Measurements from ENCODE around the gene COL20A1.
"Not testable (repeated sequence)": the region's sequence is repeated elsewhere in the genome, so short reads cannot be mapped to it uniquely, and the experiment has no call there.

Gene COL20A1

DNA sequence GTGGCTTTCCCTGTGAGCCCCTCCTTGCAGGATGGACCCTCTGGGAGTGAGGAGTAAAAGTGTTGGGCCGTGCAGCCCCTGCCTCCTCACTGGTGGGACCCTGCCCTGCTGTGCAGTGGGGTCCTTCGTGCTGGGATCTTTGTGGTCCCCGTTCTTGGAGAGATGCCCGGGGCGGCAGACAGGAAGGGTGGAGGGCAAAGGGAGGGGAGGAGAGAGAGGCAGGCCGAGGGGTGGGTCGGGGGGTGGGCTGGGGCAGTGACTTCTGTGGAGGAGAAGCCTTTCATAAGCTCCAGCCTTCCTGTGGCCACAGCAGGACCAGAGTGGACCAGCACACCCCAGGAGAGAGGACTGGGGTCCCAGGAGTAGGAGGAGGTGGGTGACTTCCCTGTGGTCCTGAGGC, at the start of gene COL20A1:
Gene COL20A1, plus strand, starts transcription at position 283 of the 400 bp plus-strand sequence. CDS start 1,922 bp downstream, outside the sequence.
- DNase-seq (ENCODE audit: low read depth), result no peak

DNA sequence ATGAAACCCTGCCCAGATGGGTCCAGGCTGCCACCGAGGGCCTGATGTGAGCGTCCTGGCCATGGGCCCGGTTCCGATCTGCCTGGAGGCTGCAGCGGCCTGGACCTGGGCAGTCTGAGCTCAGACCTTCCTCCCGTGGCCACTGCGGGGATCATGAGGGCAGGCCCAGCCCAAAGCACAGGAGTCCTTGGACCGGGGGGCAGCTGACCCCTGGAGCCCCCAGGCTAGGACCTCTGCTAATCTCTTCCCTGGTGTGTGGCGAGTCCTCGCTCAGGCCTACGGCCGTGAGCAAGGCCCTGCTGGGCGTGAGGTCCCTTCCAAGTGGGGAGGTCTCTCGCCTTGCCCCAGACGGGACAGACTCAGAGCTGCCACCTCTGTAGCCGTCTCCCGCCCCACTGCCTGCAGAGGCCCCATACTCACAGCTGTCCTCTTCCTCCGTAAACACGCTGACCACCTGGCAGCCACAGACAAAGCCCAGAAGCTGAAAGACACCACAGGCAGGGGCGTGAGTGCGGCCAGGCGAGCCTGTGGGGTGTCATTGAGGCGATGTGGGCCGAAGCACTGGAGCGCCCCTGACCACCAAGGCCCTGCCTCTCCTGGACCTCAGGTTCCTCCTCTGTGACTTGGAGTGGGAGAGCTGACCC, 49.3 kb upstream of the COL20A1 start:
- no peak for DNase-seq (ENCODE audit: low read depth)

DNA sequence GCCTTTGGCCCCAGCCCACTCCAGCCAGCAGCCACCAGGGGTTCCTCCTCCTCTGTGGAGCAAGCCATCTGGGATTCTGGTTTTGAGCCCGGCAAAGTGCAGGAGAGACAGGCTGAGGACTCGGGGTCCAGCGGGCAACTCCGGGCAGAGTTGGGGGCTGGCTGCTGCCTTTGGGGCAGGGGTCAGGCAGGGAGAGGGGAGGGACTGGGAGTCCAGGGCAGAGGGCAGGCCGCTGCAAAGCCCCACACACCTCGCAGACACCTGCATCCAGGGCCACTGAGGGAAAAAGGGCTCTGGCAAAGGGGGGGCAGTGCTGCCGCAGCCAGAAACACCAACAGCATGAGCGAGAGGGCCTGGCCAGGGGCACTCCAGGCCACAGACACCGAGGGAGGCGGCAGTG, 48.5 kb upstream of the COL20A1 start:
- no peak for DNase-seq (ENCODE audit: low read depth)

DNA sequence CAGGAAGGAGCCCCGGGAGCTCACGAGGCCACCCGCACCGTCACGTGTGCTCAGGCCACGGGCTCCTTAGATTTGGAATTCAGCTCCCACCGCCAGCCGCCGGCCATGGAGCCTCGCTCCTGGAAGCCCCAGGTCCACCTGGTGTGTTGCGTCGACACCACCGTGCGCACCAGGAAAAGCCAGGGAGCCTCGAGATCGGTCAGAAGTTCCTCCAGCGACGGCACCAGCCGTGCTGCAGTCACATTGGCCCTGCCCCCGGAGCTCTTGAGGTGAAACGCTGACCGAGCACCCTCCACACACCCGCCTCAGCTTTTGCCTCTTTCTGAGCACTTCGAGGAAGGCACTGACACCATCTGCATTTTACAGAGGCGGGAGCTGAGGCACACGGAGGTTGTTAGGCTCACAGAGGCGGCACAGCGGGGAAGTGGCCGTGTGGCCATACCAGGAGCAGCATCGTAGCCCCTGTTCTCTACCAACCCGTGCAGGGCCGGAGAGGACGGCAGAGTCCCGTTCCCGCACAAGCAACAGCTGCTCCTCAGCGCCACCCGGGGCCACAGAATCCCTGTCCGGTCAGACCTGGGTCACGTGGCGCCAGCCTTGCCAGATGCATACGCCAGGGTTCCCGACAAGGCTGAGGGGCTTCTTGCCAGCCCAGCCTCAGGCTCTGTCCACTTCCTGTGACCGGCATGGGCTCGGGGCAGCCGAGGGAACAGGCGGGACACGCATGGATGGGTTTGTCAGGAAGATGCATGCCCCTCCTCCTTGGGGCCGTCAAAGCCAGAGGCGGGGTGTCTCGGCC, 46.3 kb upstream of the COL20A1 start:
- no peak for DNase-seq (ENCODE audit: low read depth)

DNA sequence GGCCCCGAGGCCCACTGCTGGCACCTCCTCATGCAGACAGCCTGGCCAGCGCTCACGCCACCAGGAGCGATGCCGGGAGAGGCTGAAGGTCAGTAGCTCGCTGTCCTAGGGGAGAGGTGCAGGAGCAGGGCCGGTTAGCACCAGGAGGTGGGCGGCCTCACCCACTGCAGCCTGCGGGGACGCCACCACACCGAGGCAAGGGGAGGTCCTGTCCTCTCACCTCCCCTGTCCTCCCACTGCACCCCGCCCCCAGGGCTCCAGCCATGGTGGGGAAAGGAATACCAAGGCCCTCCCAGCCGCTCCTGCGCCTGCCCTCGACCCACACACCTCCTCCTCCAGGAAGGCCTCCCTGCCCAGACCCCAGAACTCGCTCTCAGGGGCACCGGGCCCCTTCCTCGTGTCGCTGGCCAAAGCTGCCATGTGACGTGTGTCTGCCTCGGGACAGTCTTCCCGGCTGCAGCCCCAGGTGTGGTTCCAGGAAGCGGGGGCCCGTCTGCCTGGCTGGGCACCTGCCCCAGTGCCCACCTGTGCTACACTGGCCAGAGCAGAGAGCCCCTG, 45.2 kb upstream of the COL20A1 start:
- DNase-seq (ENCODE audit: low read depth), result no peak

DNA sequence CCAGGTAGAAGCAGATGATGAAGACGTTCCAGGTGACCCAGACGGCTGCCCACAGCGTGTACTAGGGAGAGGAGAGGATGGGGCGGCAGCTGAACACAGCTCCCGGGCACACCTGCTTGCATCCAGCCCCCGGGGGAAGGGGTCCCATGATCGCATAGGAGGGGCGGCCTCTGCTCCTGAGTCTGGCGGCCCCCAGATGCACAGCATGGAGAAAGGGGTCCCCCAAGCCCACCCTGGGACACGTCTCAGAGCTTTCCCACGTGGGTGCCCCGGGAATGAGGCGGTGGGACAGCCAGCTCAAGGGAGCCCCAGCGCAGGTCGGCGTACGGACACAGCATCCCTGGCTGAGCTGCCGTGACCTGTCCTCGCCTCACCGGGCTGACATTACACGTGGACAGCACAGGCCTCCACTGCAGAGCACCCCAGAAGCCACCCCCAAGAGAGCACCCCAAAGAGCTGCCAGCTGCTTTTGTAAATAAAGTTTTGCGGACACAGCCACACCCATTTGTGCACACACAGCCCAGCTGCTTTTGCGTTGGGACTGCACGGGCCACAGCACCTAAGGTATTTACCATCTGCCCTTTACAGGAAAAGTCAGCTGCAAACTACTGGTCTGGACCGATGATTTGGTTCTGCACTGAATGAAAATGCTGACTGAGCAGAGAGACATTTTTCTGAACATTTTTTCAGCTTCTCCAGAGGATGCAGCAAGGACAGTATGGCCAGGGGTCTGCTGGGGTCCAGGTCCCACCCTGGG, 44.0 kb upstream of the COL20A1 start:
- no peak for DNase-seq (ENCODE audit: low read depth)

DNA sequence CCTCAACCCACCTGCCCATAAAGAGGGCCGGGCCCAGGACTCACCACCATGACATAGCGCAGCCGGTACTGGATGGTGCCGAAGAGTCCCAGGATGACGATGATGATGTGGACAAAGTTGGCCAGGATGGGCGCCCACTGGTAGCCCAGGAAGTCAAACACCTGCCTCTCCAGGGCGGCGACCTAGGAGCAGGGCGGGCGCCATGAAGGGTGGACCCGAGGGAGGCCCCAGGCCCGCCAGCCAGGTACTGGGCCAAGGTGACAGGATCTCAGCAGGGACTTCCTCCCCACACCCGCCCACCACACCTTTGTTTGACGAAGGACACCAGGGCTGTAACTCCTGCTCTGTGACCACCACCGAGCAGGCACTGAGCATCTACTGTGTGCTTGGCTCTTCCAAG, 43.1 kb upstream of the COL20A1 start:
- no peak for DNase-seq (ENCODE audit: low read depth)

DNA sequence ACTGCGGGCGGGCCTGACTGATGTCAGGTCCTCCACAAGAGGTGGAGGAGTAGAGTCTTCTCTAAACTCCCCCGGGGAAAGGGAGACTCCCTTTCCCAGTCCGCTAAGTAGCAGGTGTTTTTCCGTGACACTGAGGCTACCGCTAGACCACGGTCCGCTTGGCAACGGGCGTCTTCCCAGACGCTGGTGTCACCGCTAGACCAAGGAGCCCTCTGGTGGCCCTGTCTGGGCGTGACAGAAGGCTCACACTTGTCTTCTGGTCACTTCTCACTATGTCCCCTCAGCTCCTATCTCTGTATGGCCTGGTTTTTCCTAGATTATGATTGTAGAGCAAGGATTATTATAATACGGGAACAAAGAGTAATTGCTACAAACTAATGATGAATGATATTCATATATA, 41.6 kb upstream of the COL20A1 start:
- DNase-seq (ENCODE audit: low read depth), result not testable (repeated sequence)

DNA sequence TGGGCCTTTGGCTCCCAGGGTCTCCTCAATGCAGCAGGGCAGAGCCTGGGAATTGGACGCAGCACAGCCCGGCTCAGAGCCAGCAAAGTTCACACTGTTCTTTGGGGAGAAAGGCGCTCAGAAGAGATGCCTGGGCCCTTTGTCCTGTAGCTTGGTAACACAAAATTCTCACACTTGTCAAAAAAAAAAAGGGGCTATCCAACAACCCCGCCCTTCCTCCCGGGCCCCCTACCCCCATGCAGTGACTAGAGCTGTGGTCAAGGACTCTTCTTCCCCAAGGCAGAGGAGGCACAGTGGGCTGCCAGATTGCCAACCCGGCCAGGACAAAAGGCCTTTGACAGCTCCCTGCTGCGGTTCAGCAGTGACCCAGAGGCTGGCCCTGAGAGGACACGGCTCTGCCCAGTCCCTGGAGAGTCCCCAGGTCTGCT, 40.7 kb upstream of the COL20A1 start:
- DNase-seq (ENCODE audit: low read depth), result no peak

DNA sequence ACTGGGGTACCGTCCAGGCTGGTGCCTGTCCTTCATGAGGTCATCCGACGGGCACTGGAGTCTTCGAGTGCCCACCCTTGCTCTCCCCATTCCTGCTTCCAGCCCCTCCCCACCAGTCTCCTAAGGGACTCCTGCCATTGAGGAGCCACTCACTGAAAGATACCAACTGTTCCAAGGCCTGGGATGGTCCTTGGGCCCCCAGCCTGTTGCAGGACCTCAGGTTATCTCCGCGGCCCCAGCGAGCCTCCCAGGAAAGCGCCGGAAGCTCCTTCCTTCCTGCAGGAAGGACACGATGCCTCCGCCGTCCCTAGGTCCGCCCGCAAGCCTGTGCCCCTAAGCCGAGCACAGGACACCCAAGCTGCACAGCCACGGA, 39.9 kb upstream of the COL20A1 start:
- DNase-seq (ENCODE audit: low read depth), result no peak

DNA sequence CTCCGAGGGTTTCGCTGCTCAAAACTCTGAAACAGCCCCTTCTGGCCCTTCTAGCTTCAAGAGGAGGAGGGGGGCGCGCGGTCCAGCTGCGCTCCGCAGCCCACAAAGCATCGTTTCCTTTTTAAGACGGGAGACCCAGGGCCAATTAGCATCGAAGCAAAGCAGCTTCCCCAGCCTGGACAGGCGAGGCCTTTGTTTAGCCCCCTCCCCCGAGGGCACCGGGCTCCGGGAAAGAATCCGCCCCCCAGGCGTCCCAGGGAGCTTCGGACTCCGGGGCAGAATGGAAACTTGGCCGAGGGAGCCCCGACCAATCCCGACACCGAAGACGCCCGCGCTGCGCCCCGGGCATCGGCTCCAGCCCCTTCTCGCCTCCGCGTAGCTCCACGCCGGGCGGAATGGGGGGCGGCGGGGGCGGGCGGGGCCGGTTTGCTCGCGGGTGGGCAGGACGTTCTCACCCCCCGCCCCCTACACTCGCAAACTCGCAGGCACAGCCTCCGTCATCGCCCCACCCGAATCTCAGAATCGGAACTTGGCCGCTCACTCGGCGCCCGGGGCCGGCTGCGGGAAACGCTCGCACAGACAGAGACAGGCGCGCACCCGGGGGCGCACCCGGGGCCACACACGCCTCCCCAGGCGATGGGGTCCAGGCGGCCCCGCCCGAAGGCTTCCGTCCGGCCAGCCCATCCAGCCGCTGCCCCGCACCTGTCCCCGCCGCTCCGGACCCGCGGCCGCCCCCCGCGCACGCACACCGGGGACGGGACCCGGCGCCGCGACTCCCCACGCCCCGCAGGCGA, 39.4 kb upstream of the COL20A1 start:
- no peak for DNase-seq (ENCODE audit: low read depth)

DNA sequence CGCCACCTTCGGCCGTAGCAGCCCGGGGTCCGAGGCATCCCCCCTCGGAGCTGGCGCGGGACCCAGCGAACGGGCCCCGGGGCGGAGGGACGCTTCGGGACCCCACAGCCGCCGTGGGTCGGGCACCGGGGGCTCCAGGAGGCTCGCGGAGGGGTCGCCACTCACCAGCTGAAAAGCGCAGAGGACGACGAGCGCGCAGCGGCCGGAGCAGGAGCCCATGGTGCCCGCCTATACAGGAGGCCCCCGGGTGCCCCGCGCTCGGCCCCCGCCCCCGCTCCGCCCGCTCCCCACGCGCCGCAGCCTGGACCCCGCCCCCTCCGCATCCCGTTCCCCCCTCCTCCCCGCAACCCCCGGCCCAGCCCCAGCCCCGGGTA, 38.8 kb upstream of the COL20A1 start, which contains the start of gene NKAIN4:
Gene NKAIN4, minus strand, starts transcription at position 232 of the 374 bp plus-strand sequence. Its CDS starts 13 bp downstream, at position 219.
- no peak for DNase-seq (ENCODE audit: low read depth)

DNA sequence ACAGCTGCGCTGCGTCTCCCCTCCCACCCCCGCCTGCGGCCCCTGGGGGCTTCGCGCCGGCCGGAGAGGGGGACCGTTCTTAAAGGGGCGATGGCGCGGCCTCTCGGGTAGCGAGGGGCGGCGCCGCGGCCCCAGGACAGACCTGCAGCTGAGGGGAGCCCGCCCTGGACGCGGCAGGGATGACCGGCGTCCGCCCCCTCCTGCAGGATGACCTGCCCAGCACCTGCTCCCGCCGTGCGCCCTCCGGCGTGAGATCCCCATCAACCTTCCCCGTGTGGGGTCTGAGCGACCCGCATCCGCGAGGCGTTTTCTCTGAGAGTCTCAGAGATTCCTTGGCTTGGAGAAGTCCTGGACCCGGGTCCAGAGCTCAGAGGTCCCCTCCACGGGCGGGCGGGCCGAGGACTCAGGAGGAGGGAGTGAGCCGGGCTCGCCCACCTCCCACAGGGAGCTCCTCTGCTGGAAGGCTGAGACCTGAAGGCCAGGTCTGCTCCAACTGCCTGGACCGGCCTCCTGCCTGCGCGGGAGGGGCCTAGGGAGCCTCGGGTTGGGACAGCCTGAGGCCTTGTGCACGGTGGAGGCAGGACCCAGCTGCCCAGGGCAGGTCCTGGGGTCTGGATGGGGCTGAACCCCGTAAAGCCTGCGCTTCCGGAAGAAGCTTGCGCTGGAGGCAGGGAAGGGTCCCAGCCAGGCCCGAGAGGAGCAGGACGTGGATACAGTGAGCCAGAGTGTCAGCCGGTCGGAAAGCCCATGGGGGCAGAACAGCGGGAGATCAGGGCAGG, 38.2 kb upstream of the COL20A1 start:
- DNase-seq (ENCODE audit: low read depth), result no peak

DNA sequence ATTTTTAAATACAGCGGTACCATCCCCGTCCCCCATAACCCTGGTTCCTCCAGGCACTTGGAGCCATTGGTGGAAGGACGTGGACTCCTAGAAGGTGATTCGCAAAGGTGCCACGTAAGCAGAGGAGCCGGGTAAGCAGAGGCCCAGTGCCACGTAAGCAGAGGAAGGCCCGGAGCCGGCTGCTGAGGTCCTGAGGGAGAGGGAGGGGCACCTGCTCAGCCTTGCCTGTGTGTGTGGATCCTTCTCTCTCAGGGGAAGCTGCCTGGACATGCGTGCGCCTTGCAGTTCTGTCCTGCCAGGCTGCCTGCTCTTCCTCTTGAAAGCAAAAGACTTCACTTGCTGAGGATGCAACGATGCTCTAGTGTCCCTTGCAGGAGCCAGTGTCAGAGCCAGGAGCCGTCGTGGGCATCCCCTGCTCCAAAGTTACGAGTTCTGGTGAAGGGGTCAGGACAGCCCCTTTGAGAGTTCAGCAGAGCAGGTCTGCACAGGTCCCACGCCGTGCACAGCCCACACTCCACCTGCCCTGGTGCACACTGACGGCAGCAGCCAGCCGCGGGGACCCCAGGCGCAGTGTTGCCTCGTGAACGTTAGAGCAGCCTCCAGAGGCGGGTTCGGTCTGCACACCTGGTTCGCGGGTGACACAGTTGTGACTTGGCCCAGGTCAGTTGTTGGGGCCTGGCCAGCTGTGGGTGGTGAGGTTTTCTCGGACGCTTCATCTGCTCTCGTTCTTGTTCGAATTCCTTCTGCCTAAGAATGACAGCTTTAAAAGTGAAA, 36.9 kb upstream of the COL20A1 start:
- DNase-seq (ENCODE audit: low read depth), result no peak

DNA sequence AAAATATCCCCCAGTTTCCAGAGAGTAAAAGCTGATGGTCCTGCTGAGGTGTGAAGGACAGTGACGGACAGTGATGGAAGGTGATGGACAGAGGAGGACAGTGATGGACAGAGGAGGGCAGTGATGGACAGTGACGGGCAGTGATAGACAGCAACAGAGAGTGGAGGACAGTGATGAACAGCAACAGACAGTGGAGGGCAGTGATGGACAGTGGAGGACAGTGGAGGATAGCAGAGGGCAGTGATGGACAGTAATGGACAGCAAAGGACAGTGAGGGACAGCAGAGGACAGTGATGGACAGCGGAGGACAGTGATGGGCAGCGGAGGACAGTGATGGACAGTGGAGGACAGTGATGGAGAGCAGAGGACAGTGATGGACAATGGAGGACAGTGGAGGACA, 36.0 kb upstream of the COL20A1 start:
- DNase-seq (ENCODE audit: low read depth), result no peak

DNA sequence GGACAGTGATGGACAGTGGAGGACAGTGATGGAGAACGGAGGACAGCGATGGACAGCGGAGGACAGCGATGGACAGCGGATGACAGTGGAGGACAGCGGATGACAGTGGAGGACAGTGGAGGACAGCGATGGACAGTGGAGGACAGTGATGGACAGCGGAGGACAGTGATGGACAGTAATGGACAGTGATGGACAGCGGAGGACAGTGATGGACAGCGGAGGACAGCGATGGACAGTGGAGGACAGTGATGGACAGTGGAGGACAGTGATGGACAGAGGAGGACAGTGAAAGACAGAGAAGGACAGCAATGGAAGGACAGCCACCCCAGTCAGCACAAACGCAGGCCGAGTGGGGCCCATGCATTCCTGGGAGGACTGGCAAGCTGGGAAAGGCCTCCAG, 35.4 kb upstream of the COL20A1 start:
- no peak for DNase-seq (ENCODE audit: low read depth)

DNA sequence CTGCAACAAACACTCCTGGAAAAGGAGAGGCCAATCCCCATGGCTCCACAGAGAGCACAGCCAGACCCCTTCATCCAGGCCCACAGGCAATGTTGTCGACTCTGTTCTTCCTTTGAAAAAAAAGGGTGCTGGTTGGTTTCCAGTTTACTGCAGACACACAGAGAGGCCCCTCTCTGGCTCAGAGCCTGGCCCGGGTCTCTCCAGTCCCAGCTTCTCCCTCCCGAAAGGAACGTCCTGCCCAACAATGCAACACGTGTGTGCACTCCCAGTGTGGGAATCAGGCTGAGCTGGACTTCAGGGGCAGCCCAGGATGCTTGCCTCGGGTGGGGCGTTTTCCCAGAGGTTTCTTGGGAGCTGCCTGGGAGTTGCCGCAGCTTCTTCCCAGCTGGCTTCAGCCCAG, 34.2 kb upstream of the COL20A1 start:
- no peak for DNase-seq (ENCODE audit: low read depth)

DNA sequence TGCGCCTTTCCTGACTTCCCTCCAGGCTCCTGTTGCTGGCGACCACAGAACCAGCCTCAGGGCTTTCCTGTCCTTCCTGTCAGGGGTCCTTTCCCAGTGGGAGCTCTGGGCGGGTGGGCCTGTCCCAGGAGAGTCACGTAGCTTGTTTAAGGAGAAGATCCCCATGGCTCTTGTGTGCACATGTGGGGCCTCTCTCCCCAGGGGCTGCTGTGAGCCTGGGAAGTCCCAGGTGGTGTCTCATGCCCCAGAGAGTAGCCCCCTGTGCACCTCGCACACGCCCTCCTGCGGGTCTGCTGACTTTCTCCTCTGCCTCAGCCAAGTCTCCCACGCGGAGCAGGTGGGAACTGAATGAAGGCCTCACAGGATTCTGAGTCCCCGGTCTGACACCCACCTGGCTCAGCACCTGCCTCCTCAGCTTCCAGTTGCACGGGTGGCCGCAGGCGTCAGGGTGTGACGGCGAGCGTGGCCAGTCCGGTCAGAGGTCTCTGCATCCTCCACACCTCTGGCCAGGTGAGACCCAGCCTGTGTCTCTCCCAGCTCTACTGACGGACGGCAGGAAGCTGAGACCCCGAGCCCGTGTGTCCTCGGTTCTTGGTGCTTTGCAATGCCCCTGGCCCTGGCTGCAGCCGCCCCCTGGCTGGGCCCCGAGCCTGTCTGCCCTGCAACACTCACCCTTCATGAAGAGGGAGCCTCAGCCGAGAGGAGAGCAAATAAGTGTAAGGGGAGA, 33.1 kb upstream of the COL20A1 start:
- DNase-seq (ENCODE audit: low read depth), result no peak

DNA sequence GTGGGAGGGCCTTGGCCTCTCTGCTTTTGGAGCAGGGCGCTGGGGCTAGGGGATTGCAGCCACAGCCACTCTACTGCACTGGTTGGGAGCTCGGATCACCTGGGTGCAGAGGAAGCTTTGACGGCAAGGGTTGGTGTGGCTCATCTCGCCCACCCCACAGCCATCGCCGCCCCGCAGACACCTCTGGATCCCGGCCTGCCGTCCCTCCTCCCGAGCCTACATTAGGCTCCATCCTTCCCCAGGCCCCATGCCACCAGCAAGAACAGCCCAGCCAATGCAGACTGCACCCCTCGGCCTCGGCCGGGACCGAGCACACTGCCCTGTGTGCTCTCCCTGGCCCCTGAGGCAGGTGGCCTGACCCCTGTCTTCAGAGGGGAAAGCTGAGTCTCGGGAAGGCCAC, 32.5 kb upstream of the COL20A1 start:
- DNase-seq (ENCODE audit: low read depth), result no peak

Data from CMK (cell line).